HG02981 (cell line): ENCODE data around the gene XPO4.
"Not testable (repeated sequence)": the region's sequence is repeated elsewhere in the genome, so short reads cannot be mapped to it uniquely, and the experiment has no call there.

Experiments
- ATAC-seq: cut with Tn5 transposase; IDR thresholded peaks from one replicate; pipeline ENCODE4 v1.9.1; 2021; ENCODE audit warnings: mild to moderate bottlenecking, moderate library complexity; ENCODE audit not compliant: unreplicated experiment

Gene XPO4

DNA sequence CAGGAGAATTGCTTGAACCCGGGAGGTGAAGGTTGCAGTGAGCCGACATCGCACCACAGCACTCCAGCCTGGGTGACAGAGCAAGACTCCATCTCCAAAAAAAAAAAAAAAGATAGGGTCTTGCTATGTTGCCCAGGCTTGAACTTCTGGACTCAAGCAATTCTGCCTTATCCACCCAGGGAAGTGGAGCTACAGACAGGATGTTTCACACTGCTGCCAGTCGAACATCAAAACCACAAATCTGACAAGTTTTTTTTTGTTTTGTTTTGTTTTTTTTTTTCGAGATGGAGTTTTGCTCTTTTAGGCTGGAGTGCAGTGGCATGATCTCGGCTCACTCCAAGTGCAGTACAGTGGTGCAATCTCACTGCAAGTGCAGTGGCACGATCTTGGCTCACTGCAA, 10.8 kb downstream of the XPO4 start:
- no peak for ATAC-seq

DNA sequence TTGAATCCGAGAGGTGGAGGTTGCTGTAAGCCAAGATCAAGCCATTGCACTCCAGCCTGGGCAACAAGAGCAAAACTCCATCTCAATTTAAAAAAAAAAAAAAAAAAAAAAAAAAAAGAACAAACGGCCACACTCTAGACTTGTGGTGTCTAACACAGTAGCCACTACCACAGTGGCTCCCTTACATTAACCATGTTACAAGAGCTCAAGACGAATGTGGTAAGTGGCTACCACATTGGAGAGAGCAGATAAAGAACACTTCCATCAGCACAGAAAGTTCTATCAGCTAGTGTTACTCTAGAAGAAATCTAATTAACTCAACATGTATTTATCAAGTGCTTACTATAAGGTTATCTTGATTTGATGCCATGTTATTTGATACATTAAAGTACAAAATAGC, 11.5 kb downstream of the XPO4 start:
- ATAC-seq: no peak

DNA sequence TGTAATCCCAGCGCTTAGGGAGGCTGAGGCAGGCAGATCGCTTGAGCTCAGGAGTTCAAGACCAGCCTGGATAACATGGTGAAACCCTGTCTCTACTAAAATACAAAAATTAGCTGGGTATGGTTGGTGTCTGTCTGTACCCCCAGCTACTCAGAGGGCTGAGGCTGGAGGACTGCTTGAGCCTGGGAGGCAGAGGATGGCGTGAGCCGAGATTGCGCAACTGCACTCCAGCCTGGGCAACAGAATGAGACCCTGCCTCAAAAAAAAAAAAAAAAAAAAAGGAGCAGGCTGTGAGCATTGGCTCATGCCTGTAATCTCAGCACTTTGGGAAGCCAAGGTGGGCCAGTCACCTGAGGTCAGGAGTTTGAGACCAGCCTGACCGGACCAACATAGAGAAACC, 12.0 kb downstream of the XPO4 start:
- ATAC-seq: not testable (repeated sequence)

DNA sequence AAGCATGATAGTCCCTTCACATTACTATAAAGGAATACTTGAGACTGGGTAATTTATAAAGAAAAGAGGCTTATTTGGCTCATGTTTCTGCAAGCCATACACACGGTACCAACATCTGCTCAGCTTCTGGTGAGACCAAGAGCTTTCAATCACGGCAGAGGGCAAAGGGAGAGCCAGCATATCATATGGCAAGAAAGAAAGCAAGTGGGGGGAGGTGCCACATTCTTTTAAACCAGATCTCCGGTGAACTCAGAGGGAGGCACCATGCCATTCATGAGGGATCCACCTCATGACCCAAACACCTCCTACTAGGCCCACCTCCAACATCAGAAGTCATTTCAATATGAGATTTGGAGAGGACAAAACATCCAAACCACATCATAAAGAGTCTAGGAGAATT, 20.3 kb downstream of the XPO4 start:
- ATAC-seq: no peak

DNA sequence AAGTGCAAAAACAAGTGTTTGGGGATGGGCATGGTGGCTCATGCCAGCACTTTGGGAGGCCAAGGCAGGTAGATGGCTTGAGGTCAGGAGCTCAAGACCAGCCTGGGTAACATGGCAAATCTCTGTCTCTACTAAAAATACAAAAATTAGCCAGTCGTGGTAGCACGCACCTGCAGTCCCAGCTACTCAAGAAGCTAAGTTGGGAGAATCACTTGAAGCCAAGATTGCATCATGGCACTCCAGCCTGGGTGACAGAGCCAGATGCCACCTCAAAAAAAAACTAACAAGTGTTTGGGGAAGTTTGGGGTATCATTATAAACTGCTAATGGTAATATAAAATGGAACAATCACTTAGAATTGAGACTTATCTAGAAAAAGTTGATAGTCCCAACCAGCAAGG, 24.6 kb downstream of the XPO4 start:
- ATAC-seq: no peak

DNA sequence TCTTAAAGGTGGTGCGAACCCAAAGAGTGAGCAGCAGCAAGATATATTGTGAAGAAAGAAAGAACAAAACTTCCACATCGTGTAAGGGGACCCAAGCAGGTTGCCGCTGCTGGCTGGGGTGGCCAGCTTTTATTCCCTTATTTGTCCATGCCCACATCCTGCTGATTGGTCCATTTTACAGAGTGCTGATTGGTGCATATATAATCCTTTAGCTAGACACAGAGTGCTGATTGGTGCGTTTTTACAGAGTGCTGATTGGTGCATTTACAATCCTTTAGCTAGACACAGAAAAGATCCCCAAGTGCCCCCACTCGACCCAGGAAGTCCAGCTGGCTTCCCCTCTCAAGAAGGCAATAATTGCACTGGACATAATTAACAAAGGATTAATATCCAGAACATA, 25.7 kb downstream of the XPO4 start:
- ATAC-seq: not testable (repeated sequence)

DNA sequence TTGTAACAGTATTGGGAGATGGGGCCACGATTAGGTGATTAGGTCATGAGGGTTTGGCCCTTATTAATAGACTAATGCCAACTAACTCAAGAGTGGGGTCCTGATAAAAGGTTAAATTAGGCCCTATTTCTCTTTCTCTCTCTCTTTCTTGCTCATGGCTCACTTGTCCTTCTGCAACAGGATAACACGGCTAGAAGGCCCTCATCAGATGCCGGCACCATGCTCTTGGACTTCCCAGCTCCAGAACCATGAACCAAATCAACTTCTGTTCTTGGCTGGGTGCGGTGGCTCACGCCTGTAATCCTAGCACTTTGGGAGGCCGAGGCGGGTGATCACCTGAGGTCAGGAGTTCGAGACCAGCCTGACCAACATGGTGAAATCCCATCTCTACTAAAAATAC, 28.1 kb downstream of the XPO4 start:
- not testable (repeated sequence) for ATAC-seq

DNA sequence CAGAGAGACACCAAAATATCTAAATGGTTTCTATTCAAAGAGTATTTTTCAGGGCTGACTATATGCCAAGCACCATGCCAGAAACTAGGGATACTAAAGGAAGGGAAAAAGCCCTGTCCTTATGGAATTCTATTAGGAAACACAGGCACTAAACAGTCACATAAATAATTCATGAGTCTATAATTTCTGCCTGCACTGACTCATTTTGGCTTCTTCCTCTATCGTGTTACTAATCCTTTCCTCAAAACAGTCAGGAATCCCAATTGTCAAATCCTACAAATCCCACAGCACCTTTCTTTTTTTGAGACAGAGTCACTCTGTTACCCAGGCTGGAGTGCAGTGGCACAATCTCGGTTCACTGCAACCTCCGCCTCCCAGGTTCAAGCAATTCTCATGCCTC, 29.2 kb downstream of the XPO4 start:
- no peak for ATAC-seq

DNA sequence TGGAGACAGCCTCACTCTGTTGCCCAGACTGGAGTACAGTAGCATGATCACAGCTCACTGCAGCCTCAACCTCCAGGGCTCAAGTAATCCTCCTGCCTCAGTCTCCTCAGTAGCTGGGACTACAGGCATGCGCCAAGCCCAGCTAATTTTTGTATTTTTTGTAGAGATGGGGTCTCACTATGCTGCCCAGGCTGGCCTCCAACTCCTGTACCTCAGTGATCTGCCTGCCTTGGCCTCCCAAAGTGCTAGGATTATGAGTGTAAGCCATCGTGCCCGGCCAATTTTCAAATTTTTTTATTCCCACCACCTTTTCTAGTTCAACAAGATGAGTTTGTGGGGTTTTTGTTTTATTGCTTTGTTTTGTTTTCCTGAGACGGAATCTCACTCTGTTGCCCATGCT, 31.7 kb downstream of the XPO4 start:
- no peak for ATAC-seq

DNA sequence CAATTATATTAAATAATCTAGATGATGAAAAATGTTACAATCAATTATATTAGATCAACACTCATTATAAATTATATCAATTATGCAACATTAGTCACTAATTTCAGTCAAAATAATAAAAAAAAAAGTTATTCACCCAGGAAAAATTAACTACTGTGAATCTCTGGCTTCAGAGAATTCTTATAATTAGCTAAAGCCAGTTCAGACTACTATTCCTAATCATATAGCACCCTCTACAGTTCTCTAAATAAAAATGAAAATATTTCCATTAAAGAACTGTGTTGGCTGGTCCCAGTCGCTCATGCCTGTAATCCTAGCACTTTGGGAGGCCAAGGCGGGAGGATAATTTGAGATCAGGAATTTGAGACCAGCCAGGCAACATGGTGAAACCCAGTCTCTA, 33.0 kb downstream of the XPO4 start:
- no peak for ATAC-seq

DNA sequence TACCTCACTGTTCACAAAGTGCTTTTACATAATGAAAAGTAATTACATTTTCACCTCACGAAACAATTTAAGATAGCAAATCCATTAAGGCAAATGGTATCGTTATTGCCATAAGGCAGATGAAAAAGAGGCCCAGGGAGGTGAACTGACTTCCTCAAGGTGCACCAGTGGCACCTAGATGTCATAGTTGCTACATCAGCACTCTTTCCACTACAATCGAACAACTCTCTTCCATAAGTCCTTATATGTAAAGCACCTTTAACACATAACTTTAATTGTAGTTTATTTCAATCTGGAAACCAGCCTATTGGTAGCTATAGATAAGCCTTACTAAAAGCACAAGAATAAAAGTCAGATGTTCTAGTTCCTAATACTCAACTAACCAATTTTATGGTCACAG, 35.1 kb downstream of the XPO4 start:
- no peak for ATAC-seq

DNA sequence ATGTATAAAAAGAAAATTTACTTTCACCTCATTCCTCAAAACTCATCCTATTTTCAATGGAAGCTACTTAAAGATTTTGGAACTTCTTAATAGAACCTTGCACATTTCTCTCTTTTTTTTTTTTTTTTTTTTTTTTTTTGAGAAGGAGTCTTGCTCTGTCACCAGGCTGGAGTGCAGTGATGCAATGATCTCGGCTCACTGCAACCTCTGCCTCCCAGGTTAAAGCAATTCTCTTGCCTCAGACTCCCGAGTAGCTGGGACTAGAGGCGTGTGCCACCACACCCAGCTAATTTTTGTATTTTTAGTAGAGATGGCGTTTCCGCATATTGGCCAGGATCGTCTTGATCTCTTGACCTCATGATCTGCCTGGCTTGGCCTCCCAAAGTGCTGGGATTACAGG, 40.9 kb downstream of the XPO4 start:
- not testable (repeated sequence) for ATAC-seq

DNA sequence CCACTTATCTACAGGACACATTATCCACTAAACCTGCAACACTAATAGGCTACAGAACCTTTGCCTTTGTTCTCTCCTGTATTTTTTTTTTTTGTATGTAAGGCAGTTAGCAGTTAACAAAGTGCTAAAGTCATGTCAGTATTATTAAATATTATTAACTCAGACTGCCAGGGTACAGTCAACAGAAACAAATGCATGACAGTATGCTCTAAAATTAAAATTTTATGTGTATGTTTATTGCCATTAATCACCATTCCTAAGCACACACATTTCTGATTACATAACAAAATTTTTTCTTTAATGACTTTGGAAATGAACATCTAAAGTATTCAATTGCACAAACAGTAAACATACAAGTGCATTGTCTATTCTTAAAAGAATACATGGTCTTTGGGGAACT, 41.7 kb downstream of the XPO4 start:
- no peak for ATAC-seq

DNA sequence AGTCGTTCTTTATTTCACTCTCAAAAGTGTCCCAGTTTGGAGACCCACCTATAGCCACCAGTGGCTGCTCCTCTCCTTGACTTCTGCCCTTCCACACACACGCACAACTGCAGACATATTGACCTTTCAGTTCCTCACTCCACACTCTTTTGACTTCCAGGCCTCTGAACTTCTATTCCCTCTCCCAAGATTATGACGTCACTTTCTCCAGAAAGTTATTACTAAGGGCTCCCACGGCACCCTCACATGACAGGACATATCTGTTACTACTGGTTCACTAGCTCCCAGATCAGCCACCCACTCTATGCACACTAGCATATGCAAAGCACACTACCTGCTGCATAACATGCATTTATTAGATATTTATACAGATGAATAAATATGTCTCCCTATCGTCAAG, 45.9 kb downstream of the XPO4 start:
- ATAC-seq: no peak

DNA sequence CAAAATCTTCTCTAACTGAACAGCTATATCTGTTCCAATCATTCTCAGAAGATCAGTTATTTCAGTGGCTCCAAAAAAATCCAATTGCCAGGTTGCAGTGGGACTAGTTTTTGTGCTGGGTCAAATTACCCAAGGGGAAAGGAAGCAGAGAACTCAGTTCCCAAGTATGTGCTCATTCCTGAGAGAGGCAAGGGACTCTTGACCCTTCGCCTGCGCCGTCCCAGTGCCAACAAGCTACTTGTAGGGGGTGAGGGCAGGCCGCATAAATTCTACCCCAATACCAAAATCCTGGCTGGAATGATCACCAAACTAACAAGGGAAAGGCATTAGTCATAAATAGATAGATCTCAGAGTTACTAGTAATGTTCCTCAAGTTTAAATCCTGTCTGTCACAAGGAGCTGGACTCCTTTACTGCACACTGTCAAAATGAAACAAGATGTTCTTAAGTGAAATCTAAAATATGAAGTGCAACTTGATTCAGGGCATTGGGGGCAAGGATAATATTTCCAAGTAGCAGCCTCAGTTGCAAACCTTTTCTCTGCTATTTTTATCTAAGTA, 50.6 kb downstream of the XPO4 start:
- no peak for ATAC-seq

DNA sequence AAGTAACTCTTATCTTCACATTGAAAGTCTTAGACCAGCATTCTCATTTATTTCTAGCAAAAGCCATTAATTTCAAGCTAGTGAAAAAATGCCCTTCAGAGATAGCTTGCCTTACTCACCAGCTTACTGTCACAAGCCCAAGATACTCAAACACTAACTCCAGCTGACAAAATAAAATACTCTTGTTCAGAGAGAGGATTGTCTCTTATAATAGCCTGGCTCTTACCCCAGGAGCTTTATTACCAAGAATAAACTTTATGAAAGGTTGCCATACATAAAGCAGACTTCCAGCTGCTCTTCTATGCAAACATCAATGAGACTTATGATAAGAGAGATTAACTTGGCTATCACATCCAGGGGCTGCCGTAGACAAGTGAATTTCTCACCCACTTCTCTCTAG, 53.6 kb downstream of the XPO4 start:
- no peak for ATAC-seq

DNA sequence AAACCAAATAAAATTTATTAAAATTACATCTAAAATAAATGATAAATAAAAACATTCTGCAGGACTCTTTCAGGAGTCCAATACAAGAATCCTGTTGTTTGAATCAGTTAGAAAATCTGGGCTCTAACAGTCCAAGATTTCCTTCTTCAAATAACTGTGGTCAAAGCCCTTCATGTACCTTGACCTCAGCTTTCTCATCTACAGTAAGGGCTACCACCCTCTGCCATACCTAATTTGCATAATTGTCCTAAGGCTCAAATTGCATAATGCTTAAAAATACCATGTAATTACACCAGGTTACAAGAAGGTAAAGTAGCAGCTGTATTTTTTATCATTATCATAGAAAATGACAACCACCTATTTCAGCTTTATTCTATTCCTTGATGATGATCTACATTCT, 54.3 kb downstream of the XPO4 start:
- ATAC-seq: no peak

DNA sequence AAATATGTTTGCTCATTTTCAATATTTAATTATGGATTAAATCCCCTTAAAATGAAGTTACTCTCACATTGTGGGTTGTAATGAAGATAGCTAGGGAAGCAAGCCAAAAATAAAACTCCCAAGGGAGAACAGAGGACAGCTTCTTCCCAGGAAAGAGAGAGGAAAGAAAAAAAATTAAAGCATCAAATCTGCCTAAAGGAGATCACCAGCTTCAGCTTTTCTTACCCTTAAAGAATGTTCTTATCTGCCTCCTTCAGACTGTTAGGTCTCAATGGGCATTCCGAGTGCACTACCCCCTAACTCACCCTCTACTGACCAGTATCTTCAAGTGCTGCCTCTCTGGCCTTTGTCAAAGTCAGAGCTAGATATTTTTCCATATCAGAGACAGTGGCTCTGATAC, 55.2 kb downstream of the XPO4 start:
- no peak for ATAC-seq

DNA sequence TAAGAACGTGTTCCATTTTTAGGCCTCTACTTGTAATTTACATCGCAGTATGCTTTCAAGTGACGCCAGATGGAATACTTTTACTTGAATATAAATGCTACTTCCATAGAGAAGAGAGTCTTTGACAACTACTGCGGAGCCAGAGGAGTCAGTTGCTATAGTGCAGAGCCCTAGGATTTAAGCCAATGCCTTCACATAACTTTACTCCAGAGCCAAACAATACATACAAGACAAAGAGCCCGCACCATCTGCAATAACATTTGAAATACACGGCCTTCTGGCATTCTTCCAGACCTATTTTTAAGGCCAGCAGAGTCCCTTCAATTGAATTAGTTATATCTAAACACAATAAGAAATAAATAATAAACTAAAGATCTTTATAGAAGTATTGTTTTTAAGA, 59.4 kb downstream of the XPO4 start:
- ATAC-seq: no peak

DNA sequence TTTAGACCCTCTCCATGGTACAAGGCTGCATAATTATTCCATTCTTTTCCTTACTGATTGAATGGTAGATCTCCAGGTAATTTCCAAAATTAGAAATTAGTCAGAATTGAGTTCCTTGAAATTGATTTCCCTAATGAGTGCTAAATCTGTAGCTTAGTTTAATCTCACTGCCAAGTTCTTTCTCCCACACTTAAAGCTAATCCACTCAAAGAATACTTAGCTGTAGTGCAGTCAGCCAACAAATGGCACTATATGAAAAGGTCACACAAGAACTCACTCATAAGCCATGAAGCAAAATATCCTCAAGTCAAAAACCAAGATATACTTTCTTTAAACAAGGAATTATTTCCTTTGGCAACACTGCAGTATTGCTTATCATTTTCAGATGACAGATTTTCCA, 62.0 kb downstream of the XPO4 start:
- no peak for ATAC-seq

DNA sequence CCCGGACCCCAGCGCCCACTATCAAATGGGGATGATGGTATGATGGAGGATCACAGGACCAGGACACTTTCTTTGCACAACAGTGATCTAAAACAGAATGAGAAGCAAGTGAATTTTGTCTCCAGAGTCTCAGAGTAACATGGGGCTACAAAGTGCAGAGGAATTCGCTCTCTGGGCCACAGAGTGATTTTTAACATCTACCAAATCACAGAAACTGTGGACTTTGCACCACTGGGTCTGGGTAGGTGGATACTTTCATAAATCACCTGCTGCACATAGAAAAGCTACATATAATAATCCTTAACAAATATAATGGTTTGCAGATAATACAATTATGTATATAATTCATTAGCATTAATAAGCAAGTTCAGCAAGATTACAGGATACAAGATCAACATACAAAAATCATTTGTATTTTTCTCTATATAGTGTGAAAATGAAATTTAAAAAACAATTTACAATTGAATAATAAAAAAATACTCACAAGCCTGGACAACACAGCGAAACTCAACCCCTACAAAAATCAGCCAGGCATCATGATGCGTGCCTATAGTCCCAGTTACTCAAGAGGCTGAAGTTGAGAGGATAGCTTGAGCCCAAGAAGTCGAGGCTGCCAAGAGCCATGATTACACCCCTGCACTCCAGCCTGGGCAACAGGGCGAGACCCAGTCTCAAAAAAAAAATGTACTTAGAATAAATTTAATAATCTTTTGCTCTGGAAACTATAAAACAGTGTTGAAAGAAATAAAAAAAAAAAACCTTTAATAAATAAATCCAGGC, 68.5 kb downstream of the XPO4 start:
- no peak for ATAC-seq

DNA sequence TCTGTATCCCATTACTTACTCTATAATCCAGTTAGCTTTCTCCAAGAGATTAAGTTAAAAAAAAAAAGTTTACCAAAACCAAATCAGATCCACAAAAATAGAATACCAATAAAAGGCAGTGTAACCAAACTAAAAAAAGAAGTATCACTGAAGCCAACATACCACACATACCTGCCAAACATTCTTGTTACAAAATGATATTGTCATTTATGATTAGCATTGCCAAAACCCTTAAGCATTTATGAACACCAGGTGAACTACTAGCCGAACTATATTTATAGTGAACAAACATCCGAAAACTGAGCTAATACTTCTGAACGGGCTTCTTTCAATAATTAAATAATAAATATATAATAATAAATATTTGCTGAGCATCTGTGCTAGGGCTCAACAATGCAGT, 69.7 kb downstream of the XPO4 start:
- no peak for ATAC-seq

DNA sequence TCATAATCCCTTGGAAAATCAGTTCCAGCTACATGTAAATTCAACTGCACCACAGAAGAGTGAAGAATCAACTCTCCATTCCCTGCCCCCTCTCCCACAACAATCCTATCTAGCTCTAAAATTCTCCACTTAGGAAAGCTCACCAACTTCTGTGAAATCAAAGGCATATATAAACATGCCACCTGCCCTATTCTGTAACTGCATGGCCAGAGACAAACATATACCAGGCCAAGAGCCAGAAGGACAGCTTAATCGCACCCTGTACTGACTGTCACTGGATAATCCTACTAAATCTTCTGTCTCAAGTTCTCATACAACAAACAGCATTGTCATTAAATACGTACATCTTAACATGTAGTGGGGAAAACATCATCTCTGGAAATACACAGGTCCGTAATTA, 70.6 kb downstream of the XPO4 start:
- ATAC-seq: no peak
